Retinal pigment epithelial cell (primary cell): ENCODE results near the gene LGALS9.

ENCODE experiments used
- DNase-seq: peaks from one replicate; pipeline ENCODE4 v3.0.0-alpha.2; 2010; ENCODE audit warnings: low read depth
- H3K4me3 ChIP-seq: 2 replicates; pipeline ENCODE4 v1.5.1; 2011; ENCODE audit warnings: mild to moderate bottlenecking, low read length, control low read depth, moderate library complexity
- CTCF ChIP-seq: conservative IDR thresholded peaks from 2 replicates; pipeline ENCODE4 v1.5.1; 2011; ENCODE audit warnings: low read depth, low read length, control low read depth, inconsistent platforms

LGALS9 gene

GRCh38 chr17:27610304-27610677, 20.7 kb upstream of the LGALS9 start:
- TF ChIP-seq CTCF: no peak
- no peak for DNase-seq
- no peak overlapping the region for H3K4me3 ChIP-seq

- DNase-seq: no peak
- TF ChIP-seq CTCF: no peak
- no peak overlapping the region for H3K4me3 ChIP-seq
Observed at GRCh38 chr17:27612160-27612770, 18.7 kb upstream of the LGALS9 start.

- TF ChIP-seq CTCF: no peak
- no peak overlapping the region for H3K4me3 ChIP-seq
- DNase-seq: no peak
Observed at GRCh38 chr17:27613433-27613832, 17.6 kb upstream of the LGALS9 start.

- no peak for DNase-seq
- no peak overlapping the region for H3K4me3 ChIP-seq
- TF ChIP-seq CTCF: no peak
Observed at GRCh38 chr17:27615121-27615520, 15.9 kb upstream of the LGALS9 start.

- H3K4me3 ChIP-seq: no peak overlapping the region
- no peak for TF ChIP-seq CTCF
- DNase-seq: no peak
Observed at GRCh38 chr17:27616414-27616813, 14.6 kb upstream of the LGALS9 start.

- TF ChIP-seq CTCF: no peak
- H3K4me3 ChIP-seq: no peak overlapping the region
- DNase-seq: no peak
Observed at GRCh38 chr17:27618417-27618816, 12.6 kb upstream of the LGALS9 start.

- no peak overlapping the region for H3K4me3 ChIP-seq
- DNase-seq: no peak
- no peak for TF ChIP-seq CTCF
Observed at GRCh38 chr17:27620721-27621120, 10.3 kb upstream of the LGALS9 start.
